CD4-positive, alpha-beta T cell treated with Interleukin-15 for 4 hours (primary cell): Measurements from ENCODE around the gene MFNG.
"Not testable (repeated sequence)": the region's sequence is repeated elsewhere in the genome, so short reads cannot be mapped to it uniquely, and the experiment has no call there.

Experiments
- DNase-seq: peaks from one replicate; pipeline ENCODE4 v3.0.0-alpha.2; 2020; ENCODE audit warnings: low spot score

The MFNG gene

GRCh38 chr22:37472418-37473006, 13.7 kb downstream of the MFNG start:
- DNase-seq, result peak; percentile 53

GRCh38 chr22:37471727-37472417, 14.3 kb downstream of the MFNG start:
- no peak for DNase-seq

GRCh38 chr22:37470087-37470445, 16.1 kb downstream of the MFNG start:
- no peak for DNase-seq

GRCh38 chr22:37469416-37470086, 16.6 kb downstream of the MFNG start:
- DNase-seq, result no peak

DNA sequence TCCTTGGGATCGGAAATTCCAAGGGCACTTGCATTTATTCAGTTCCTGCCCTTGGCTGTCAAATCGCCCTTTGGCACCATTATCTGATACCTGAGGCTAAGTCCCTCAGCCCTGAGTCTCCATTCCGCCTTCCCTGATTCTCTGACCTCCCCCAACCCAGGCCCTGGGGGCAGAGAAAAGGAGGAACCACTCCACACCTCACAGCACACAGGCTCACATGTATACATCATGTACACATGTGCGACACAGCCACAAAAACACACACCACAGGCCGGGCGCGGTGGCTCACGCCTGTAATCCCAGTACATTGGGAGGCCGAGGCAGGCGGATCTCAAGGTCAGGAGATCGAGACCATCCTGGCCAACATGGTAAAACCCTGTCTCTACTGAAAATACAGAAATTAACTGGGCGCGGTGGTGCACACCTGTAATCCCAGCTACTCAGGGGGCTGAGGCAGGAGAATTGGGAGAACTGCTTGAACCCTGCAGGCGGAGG, 17.9 kb downstream of the MFNG start:
- not testable (repeated sequence) for DNase-seq

DNA sequence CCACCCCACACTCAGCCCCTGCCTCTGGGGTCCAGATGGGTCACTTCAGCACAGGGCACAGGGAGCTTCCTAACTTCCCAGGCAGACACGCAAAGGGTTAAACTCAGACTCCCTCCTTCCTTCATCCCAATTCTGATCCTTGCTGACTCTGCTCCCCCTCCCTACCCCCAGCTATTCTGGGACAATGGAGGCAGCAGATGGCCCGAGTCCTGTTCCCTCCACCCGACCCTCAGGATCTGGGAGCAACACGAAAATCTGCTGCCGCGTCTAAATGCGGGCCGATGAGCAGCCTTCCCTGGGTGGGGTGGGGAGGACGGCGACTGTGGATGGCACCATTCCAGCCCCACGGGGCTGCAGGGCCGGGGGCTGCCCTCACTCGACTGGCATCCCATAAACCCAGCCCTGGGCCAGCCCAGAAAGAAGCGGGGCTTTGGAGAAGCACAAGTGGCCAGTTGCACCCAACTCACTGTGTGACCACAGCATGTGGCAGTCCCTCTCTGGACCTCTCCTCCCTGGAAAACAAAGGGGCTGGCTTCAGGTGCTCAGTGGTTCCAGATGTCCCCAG, 18.7 kb downstream of the MFNG start:
- DNase-seq, result no peak

GRCh38 chr22:37464181-37464580, 22.0 kb downstream of the MFNG start:
- no peak for DNase-seq

GRCh38 chr22:37462983-37463382, 23.2 kb downstream of the MFNG start:
- no peak for DNase-seq

DNA sequence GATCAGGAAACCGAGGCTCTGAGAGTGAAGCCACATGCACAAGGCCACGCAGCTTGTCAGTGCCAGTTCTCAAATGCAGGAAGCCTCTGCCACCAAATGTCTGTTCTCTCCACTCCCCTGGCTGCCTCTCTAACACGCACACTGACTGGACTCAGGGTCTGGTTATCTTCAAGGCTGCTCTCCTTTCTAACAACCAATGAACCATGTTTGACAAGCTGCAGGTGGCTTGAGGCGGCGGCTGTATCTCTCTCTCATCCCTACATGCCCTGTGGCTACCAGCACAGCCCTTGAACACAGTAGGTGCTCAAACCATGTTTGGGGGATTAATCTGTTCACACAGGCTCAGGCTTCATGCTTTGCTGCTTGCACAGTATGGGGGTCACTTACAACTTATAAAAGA, 23.7 kb downstream of the MFNG start:
- DNase-seq, result no peak

DNA sequence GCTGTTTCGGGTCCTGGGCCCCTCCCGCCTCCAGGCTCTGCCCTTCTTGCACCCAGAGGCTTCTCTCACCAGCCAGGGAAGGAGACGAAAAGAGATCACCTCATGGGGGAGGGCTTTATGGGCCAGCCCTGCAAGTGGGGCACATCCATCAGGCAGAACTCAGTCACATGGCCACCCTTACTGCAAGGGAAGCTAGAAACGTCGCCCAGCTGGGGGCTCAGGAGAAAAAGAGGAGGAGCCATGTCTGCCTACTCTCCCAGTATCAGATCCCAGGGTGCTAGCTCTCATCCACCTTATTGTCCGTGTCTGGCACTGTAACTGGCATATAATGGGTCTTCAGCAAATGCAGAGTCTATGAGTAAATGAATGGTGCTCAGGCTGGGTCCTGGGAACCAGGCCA, 24.2 kb downstream of the MFNG start:
- no peak for DNase-seq

- DNase-seq, result no peak
Observed at GRCh38 chr22:37460684-37461083, 25.5 kb downstream of the MFNG start.

- DNase-seq, result no peak
Observed at GRCh38 chr22:37459206-37459605, 27.0 kb downstream of the MFNG start.

GRCh38 chr22:37457093-37457893, 28.9 kb downstream of the MFNG start:
- peak; percentile 80 for DNase-seq

GRCh38 chr22:37456346-37456745, 29.8 kb downstream of the MFNG start:
- no peak for DNase-seq

DNA sequence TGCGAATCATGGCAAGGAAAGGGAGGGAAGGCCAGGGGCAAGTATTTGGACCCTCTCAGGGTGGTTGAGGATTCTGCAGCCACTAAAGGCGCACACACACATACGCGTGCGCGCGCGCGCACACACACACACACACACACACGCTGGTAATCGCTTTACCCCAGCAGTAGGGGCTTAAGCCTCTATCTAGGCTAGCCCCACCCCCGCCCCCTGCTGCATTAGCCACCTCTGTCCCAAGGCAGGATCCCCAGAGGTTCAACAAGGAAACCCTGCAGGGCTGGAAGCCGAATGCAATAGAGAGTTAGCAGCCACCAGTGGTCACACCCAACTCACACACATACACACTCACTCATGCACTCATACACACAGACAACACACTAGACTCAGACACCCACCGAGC, 30.3 kb downstream of the MFNG start:
- no peak for DNase-seq

- DNase-seq, result no peak
Observed at GRCh38 chr22:37454857-37455686, 31.1 kb downstream of the MFNG start.

DNA sequence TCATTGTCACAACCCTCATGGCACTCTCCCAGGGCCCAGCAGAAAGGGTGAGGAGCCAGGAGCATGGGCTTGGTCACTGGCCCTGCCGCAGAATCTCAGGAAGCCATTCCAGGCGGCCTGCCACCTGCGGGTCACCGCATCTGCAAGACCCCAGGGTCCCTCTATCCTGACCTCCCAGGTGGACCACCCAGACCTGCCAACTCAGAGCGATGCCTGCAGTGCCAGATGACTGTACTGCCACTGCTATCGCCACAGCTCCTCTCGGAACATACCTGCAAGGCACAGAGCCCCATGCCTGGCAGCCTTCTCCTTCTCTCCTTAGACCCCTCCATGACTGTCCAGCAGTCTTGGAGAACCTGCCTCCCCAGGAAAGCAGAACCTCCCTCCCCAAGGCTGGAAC, 32.5 kb downstream of the MFNG start:
- no peak for DNase-seq

GRCh38 chr22:37451218-37451617, 35.0 kb downstream of the MFNG start:
- DNase-seq, result no peak

DNA sequence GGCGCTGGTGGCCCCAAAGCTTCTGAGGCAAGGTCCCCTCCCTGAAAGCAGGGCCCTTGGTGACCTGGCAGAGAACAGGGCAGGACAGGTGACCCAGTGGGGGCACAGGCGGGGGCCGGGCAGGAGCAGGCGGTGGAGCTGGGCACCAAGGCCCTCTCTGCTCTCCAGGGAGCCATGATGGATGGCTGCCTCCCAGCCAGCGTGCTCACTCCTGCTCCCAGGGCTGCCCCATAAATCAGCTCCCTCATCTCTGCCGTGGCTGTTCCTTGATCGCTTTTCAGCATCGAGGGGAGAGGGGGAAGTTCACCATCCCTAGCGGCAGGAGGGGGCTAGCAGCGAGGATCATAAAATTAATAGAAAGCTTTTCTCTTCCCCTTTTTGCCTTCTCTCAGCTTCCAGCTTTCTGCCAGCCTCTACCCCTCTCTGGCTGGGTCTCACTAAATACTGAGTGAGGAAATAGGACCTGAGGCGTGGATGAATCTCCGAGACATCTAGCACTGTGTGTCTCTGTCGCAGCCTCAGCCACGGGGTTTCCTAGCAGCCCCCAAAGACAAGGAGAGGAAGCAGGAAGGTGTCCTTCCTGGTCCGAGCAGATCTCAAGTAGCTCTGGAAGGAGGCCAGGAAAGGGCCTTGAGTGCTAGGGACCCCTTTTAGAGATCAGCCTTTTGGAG, 36.7 kb downstream of the MFNG start:
- DNase-seq, result no peak

GRCh38 chr22:37448516-37449127, 37.6 kb downstream of the MFNG start:
- DNase-seq, result no peak
